CD4-positive, alpha-beta T cell treated with Interleukin-6 for 4 hours (primary cell): ENCODE data around the gene MACROD2.
"Not testable (repeated sequence)": the region's sequence is repeated elsewhere in the genome, so short reads cannot be mapped to it uniquely, and the experiment has no call there.

Experiments used
- DNase-seq: peaks from one replicate; pipeline ENCODE4 v3.0.0-alpha.2; 2020; ENCODE audit warnings: mixed read lengths

Gene MACROD2

GRCh38 chr20:15512916-15513315 lies 1517.6 kb downstream of the MACROD2 start:
- DNase-seq: no peak

- no peak for DNase-seq
Observed at GRCh38 chr20:15515691-15516090, 1520.4 kb downstream of the MACROD2 start.

GRCh38 chr20:15520930-15521524 lies 1525.7 kb downstream of the MACROD2 start:
- no peak for DNase-seq

- DNase-seq: no peak
Observed at GRCh38 chr20:15523400-15523799, 1528.1 kb downstream of the MACROD2 start.

GRCh38 chr20:15528391-15529111 lies 1533.2 kb downstream of the MACROD2 start:
- no peak for DNase-seq

GRCh38 chr20:15535863-15536262 lies 1540.5 kb downstream of the MACROD2 start:
- no peak for DNase-seq

GRCh38 chr20:15537200-15537599 lies 1541.9 kb downstream of the MACROD2 start:
- DNase-seq: not testable (repeated sequence)

GRCh38 chr20:15542655-15543054 lies 1547.3 kb downstream of the MACROD2 start:
- DNase-seq: no peak

- DNase-seq: no peak
Observed at GRCh38 chr20:15544742-15545141, 1549.4 kb downstream of the MACROD2 start.

- no peak for DNase-seq
Observed at GRCh38 chr20:15546525-15547023, 1551.3 kb downstream of the MACROD2 start.

- no peak for DNase-seq
Observed at GRCh38 chr20:15547119-15547518, 1551.8 kb downstream of the MACROD2 start.

- no peak for DNase-seq
Observed at GRCh38 chr20:15550116-15550870, 1555.0 kb downstream of the MACROD2 start.

GRCh38 chr20:15555913-15556312 lies 1560.6 kb downstream of the MACROD2 start:
- no peak for DNase-seq

- DNase-seq: no peak
Observed at GRCh38 chr20:15556869-15557268, 1561.6 kb downstream of the MACROD2 start.

GRCh38 chr20:15561070-15561569 lies 1565.8 kb downstream of the MACROD2 start:
- DNase-seq: no peak

GRCh38 chr20:15561707-15562404 lies 1566.5 kb downstream of the MACROD2 start:
- no peak for DNase-seq

- no peak for DNase-seq
Observed at GRCh38 chr20:15563836-15564235, 1568.5 kb downstream of the MACROD2 start.

GRCh38 chr20:15564981-15565380 lies 1569.7 kb downstream of the MACROD2 start:
- DNase-seq: no peak

- DNase-seq: no peak
Observed at GRCh38 chr20:15565786-15566185, 1570.5 kb downstream of the MACROD2 start.

- DNase-seq: no peak
Observed at GRCh38 chr20:15567219-15567618, 1571.9 kb downstream of the MACROD2 start.

- no peak for DNase-seq
Observed at GRCh38 chr20:15570156-15570555, 1574.8 kb downstream of the MACROD2 start.

- no peak for DNase-seq
Observed at GRCh38 chr20:15571056-15571455, 1575.7 kb downstream of the MACROD2 start.

GRCh38 chr20:15575255-15575654 lies 1579.9 kb downstream of the MACROD2 start:
- DNase-seq: no peak
